Esophagus squamous epithelium (tissue), 4 donors: ENCODE data around the gene PRKAB1.

Source experiments
- POLR2A ChIP-seq, 4 donors: fragments of 450-650 bp; IDR thresholded peaks; one replicate each; pipeline ENCODE4 v1.6.1; 2017; ENCODE audit warnings: antibody characterized with exemption in 4 of 4, mild to moderate bottlenecking in 4 of 4, moderate library complexity in 3 of 4
- TF ChIP-seq, protein P1 (sequence below), 6 experiments: fragments of 450-650 bp in 4 of 6; fragments of 200-600 bp in 2 of 6; sonication (generic) in 2 of 6; IDR thresholded peaks; one replicate each; pipeline ENCODE4 v1.5.1; 2016 to 2019; ENCODE audit warnings: antibody characterized with exemption in 6 of 6, mild to moderate bottlenecking in 4 of 6, moderate library complexity in 4 of 6

DNA sequence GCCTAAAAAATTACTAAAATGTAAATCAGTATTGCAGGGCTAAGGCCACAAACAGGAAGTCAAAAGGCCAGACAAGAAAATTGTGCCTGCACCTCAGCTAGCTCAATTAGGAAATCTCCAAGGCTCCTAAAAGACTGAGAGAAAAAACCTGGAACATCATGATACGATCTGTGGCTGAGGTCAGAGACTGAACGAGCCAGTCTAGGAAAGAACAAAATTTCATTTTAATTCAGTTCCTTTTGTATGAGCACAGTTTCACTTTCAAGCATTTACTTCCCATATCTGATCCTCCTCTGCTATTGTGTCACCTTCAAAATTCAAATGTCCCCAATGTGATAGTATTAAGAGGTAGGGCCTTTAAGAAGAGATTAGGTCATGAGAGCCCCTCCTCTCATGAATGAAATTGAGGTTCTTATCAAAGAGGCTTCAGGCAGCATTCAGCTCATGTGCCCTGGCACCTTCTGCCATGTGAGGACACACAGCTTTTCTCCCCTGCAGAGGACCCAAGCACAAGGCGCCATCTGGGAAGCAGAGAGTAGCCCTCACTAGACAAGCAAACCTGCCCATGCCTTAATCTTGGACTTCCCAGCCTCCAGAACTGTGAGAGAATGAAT is 14.8 kb downstream of the PRKAB1 start:
- TF ChIP-seq, protein P1, sequence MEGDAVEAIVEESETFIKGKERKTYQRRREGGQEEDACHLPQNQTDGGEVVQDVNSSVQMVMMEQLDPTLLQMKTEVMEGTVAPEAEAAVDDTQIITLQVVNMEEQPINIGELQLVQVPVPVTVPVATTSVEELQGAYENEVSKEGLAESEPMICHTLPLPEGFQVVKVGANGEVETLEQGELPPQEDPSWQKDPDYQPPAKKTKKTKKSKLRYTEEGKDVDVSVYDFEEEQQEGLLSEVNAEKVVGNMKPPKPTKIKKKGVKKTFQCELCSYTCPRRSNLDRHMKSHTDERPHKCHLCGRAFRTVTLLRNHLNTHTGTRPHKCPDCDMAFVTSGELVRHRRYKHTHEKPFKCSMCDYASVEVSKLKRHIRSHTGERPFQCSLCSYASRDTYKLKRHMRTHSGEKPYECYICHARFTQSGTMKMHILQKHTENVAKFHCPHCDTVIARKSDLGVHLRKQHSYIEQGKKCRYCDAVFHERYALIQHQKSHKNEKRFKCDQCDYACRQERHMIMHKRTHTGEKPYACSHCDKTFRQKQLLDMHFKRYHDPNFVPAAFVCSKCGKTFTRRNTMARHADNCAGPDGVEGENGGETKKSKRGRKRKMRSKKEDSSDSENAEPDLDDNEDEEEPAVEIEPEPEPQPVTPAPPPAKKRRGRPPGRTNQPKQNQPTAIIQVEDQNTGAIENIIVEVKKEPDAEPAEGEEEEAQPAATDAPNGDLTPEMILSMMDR (IDR thresholded peaks at IDR 0.05) = no peak
- TF ChIP-seq POLR2A (IDR thresholded peaks at IDR 0.05) = no peak
